Small intestine (tissue), 7 donors: ENCODE measurements around the gene WNT4. TPM values are rescaled to one million over a fixed set of nuclear protein-coding genes. Genes with fewer than 3 reads are reported as not detected.

ENCODE experiments used
- DNase-seq, 2 donors: peaks; one replicate each; pipeline versions ENCODE4 v3.0.0 to v3.0.0-alpha.2; 2013
- FAIRE-seq: peaks from 2 replicates; lab custom pipeline; 2012; peaks lifted over from hg19 to GRCh38; lab: Jason Lieb, UNC
- H3K27ac ChIP-seq, 3 donors: one replicate each; pipeline ENCODE4 v1.5.1; 2013; ENCODE audit warnings: low read length in 2 of 3, mild to moderate bottlenecking in 2 of 3, control low read depth in 1 of 3, inconsistent platforms in 1 of 3, low read depth in 1 of 3, moderate library complexity in 1 of 3
- H3K27me3 ChIP-seq, 3 donors: one replicate each; pipeline ENCODE4 v1.6.1; 2013; ENCODE audit warnings: low read length in 3 of 3, inconsistent platforms in 1 of 3; ENCODE audit not compliant: control insufficient read depth in 3 of 3, insufficient read depth in 3 of 3
- H3K36me3 ChIP-seq, 3 donors: one replicate each; pipeline ENCODE4 v1.6.1; 2013; ENCODE audit warnings: low read length in 3 of 3, inconsistent platforms in 1 of 3, low read depth in 1 of 3, mild to moderate bottlenecking in 1 of 3, moderate library complexity in 1 of 3; ENCODE audit not compliant: control insufficient read depth in 3 of 3, insufficient read depth in 2 of 3
- H3K4me1 ChIP-seq, 3 donors: one replicate each; pipeline ENCODE4 v1.6.1; 2013; ENCODE audit warnings: low read length in 2 of 3, inconsistent platforms in 1 of 3, low read depth in 1 of 3, mild to moderate bottlenecking in 1 of 3, moderate library complexity in 1 of 3; ENCODE audit not compliant: control insufficient read depth in 3 of 3, insufficient read depth in 2 of 3
- H3K4me3 ChIP-seq, 3 donors: one replicate each; pipeline ENCODE4 v1.5.1; 2013; ENCODE audit warnings: low read length in 3 of 3, control low read depth in 1 of 3, inconsistent platforms in 1 of 3, low read depth in 1 of 3, mild to moderate bottlenecking in 1 of 3, moderate library complexity in 1 of 3
- H3K9me3 ChIP-seq, 2 donors: one replicate each; pipeline ENCODE4 v1.6.1; 2013; ENCODE audit warnings: low read depth in 1 of 2, low read length in 1 of 2; ENCODE audit not compliant: control insufficient read depth in 2 of 2, insufficient read depth in 1 of 2
- WGBS, 3 donors: extraction: QIAGEN DNeasy Blood & Tissue Kit; methylation state at CpG; one replicate each; pipeline ENCODE4 v1.1.7; 2013; 5-methylcytosine and 5-hydroxymethylcytosine counted together
- polyA plus RNA-seq, 4 donors: library from polyadenylated mRNA; stranded (reverse) in 3 of 4; unstranded in 1 of 4; fragments of 200-250 nt in 3 of 4; fragments of 120-200 nt in 1 of 4; gene quantifications; one replicate each; pipeline versions ENCODE4 v1.2.1 to v1.2.3, GENCODE V29; 2013
- donor health status: healthy with polysubstance abuse.
- donor health status: control.
- donor health status: control.
- donor health status: Bipolar disorder and iron deficiency.
- donor health status: healthy.

The WNT4 gene
- polyA plus RNA-seq, 4 donors, result 0.81 to 2.3 (median 1.3) TPM; not detected in 1

- Histone ChIP-seq H3K36me3 (peaks cover 2 to 34% (median 3%) of the 10 kb centered on the region in 3 donors), H3K4me1 (peaks cover 0 to 22% (median 11%) of the 10 kb centered on the region in 3 donors), H3K27ac (no peak overlapping the region), H3K27me3 (no peaks in the 10 kb centered on the region), H3K9me3 (no peaks in the 10 kb centered on the region), H3K4me3 (no peak overlapping the region)
- 88 to 96% (median 93%) methylated on average over 3 of the region's 3 CpGs for WGBS, 3 donors
- DNase-seq, result no peak
- no peak for FAIRE-seq
Observed at GRCh38 chr1:22110016-22110415, 32.9 kb downstream of the WNT4 start.

GRCh38 chr1:22108339-22109105 is 34.4 kb downstream of the WNT4 start:
- Histone ChIP-seq H3K4me3 (no peak overlapping the region), H3K27me3 (no peaks in the 10 kb centered on the region), H3K27ac (peak overlapping the region in 1 of 3 donors; percentile 41), H3K9me3 (no peaks in the 10 kb centered on the region), H3K36me3 (peaks cover 0 to 21% (median 0%) of the 10 kb centered on the region in 3 donors), H3K4me1 (peaks cover 0 to 9% (median 3%) of the 10 kb centered on the region in 3 donors)
- DNase-seq (peak in 1 of 2 donors; percentile 19), FAIRE-seq (no peak)
- 61 to 81% (median 79%) methylated on average over 11 of the region's 11 CpGs for WGBS, 3 donors

- Histone ChIP-seq H3K36me3 (peaks cover 0 to 12% (median 4%) of the 10 kb centered on the region in 3 donors), H3K27me3 (no peaks in the 10 kb centered on the region), H3K4me3 (no peak overlapping the region), H3K4me1 (peaks cover 0 to 9% (median 3%) of the 10 kb centered on the region in 3 donors), H3K9me3 (no peaks in the 10 kb centered on the region), H3K27ac (no peak overlapping the region)
- FAIRE-seq (no peak), DNase-seq (no peak)
- WGBS, 3 donors, result 91 to 98% (median 93%) methylated on average over 5 of the region's 5 CpGs
Observed at GRCh38 chr1:22107126-22107525, 35.8 kb downstream of the WNT4 start.

- H3K36me3 ChIP-seq, result peaks cover 0 to 6% (median 4%) of the 10 kb centered on the region in 3 donors
- no peak overlapping the region for H3K27ac ChIP-seq
- H3K4me1 ChIP-seq, result peaks cover 0 to 6% (median 3%) of the 10 kb centered on the region in 3 donors
- 60 to 64% (median 63%) methylated on average over 5 of the region's 5 CpGs for WGBS, 3 donors
- DNase-seq (peak; percentile 51 to 68), FAIRE-seq (no peak)
- H3K4me3 ChIP-seq, result no peak overlapping the region
- no peaks in the 10 kb centered on the region for H3K27me3 ChIP-seq
- no peaks in the 10 kb centered on the region for H3K9me3 ChIP-seq
Observed at GRCh38 chr1:22105611-22106207, 37.2 kb downstream of the WNT4 start.

GRCh38 chr1:22104865-22105437 is 37.9 kb downstream of the WNT4 start:
- Histone ChIP-seq H3K4me1 (peaks cover 0 to 6% (median 3%) of the 10 kb centered on the region in 3 donors), H3K4me3 (no peak overlapping the region), H3K9me3 (no peaks in the 10 kb centered on the region), H3K36me3 (peaks cover 0 to 6% (median 5%) of the 10 kb centered on the region in 3 donors), H3K27me3 (no peaks in the 10 kb centered on the region), H3K27ac (no peak overlapping the region)
- FAIRE-seq, result no peak
- WGBS, 3 donors, result 74 to 90% (median 81%) methylated on average over 6 of the region's 6 CpGs
- DNase-seq, result peak in 1 of 2 donors; percentile 21

GRCh38 chr1:22104094-22104493 is 38.8 kb downstream of the WNT4 start:
- no peak for FAIRE-seq
- no peak overlapping the region for H3K4me3 ChIP-seq
- H3K27ac ChIP-seq, result no peak overlapping the region
- H3K4me1 ChIP-seq, result peaks cover 0 to 6% (median 3%) of the 10 kb centered on the region in 3 donors
- DNase-seq, result no peak
- no peaks in the 10 kb centered on the region for H3K9me3 ChIP-seq
- 80 to 89% (median 85%) methylated on average over 6 of the region's 6 CpGs for WGBS, 3 donors
- H3K36me3 ChIP-seq, result peaks cover 2 to 7% (median 6%) of the 10 kb centered on the region in 3 donors
- no peaks in the 10 kb centered on the region for H3K27me3 ChIP-seq

GRCh38 chr1:22102746-22103145 is 40.2 kb downstream of the WNT4 start:
- Histone ChIP-seq H3K27ac (no peak overlapping the region), H3K4me1 (no peaks in the 10 kb centered on the region), H3K4me3 (no peak overlapping the region), H3K9me3 (no peaks in the 10 kb centered on the region), H3K36me3 (peaks cover 5 to 12% (median 7%) of the 10 kb centered on the region in 3 donors), H3K27me3 (no peaks in the 10 kb centered on the region)
- FAIRE-seq (no peak), DNase-seq (no peak)
- WGBS, 3 donors, result 64 to 68% (median 65%) methylated on average over 3 of the region's 3 CpGs

- H3K9me3 ChIP-seq, result no peaks in the 10 kb centered on the region
- 86 to 95% (median 91%) methylated on average over 8 of the region's 8 CpGs for WGBS, 3 donors
- FAIRE-seq (no peak), DNase-seq (no peak)
- H3K27ac ChIP-seq, result no peak overlapping the region
- no peak overlapping the region for H3K4me3 ChIP-seq
- no peaks in the 10 kb centered on the region for H3K27me3 ChIP-seq
- H3K4me1 ChIP-seq, result no peaks in the 10 kb centered on the region
- H3K36me3 ChIP-seq, result peaks cover 7 to 14% (median 9%) of the 10 kb centered on the region in 3 donors
Observed at GRCh38 chr1:22101995-22102394, 40.9 kb downstream of the WNT4 start.
